HepG2 (cell line): Measurements from ENCODE around the gene RYK. TPM values are rescaled to one million over a fixed set of nuclear protein-coding genes. Genes with fewer than 3 reads are reported as not detected.

ENCODE experiments used
- ETV5 ChIP-seq: IDR thresholded peaks from 2 replicates; pipeline ENCODE4 v1.6.1; 2018; ENCODE audit warnings: missing biosample characterization, missing genetic modification reagents, inconsistent platforms, borderline replicate concordance
- ISL2 ChIP-seq: sonication (generic); formaldehyde crosslinking; IDR thresholded peaks from 2 replicates; pipeline ENCODE4 v1.5.0; 2020; ENCODE audit warnings: missing genetic modification reagents
- MIXL1 ChIP-seq: IDR thresholded peaks from 2 replicates; pipeline ENCODE4 v1.6.1; 2016
- ZFP62 ChIP-seq: sonication (generic); formaldehyde crosslinking; IDR thresholded peaks from 2 replicates; pipeline ENCODE4 v1.4.0; 2020; ENCODE audit warnings: missing genetic modification reagents
- ZNF296 ChIP-seq: sonication (generic); formaldehyde crosslinking; conservative IDR thresholded peaks from 2 replicates; pipeline ENCODE4 v1.5.0; 2020; ENCODE audit warnings: mild to moderate bottlenecking, missing genetic modification reagents
- ZNF501 ChIP-seq: sonication (generic); formaldehyde crosslinking; IDR thresholded peaks from 2 replicates; pipeline ENCODE4 v1.5.1; 2020; ENCODE audit warnings: mild to moderate bottlenecking, moderate library complexity, missing genetic modification reagents
- ZNF788 ChIP-seq: sonication (generic); formaldehyde crosslinking; IDR thresholded peaks from 2 replicates; pipeline ENCODE4 v1.5.0; 2020; ENCODE audit warnings: mild to moderate bottlenecking, missing genetic modification reagents, borderline replicate concordance
- ZSCAN20 ChIP-seq: sonication (generic); formaldehyde crosslinking; IDR thresholded peaks from 2 replicates; pipeline ENCODE4 v1.4.0; 2020; ENCODE audit warnings: missing genetic modification reagents, mild to moderate bottlenecking, borderline replicate concordance
- polyA plus RNA-seq, 8 experiments: library from polyadenylated mRNA; depleted of rRNA in 3 of 8; stranded (reverse) in 7 of 8; unstranded in 1 of 8; fragments of >200 nt; fragmentation: Illumina TruSeq in 4 of 8; extraction: Trizol in 4 of 8; gene quantifications; 2 replicates each; pipeline versions ENCODE4 v1.2.1 to v1.2.3, GENCODE V29; 2011 to 2016; ENCODE audit warnings: low read depth in 4 of 8, missing spikeins in 1 of 8, mixed read lengths in 1 of 8; ENCODE audit not compliant: insufficient read depth in 1 of 8
- total RNA-seq, 5 experiments: library from RNA; depleted of rRNA; stranded (reverse); fragments of >200 nt; fragmentation: Illumina TruSeq; extraction: Trizol; gene quantifications; 2 replicates each; pipeline ENCODE4 v1.2.3, GENCODE V29; 2016; ENCODE audit warnings: low read depth in 1 of 5
- TF ChIP-seq, protein P1 (sequence below): sonication (generic); formaldehyde crosslinking; IDR thresholded peaks from 2 replicates; pipeline ENCODE4 v1.4.0; 2020; ENCODE audit warnings: missing genetic modification reagents
- TF ChIP-seq, protein P2 (sequence below): sonication (generic); formaldehyde crosslinking; IDR thresholded peaks from 2 replicates; pipeline ENCODE4 v1.5.1; 2020; ENCODE audit warnings: missing genetic modification reagents, mild to moderate bottlenecking, borderline replicate concordance
- TF ChIP-seq, protein P3 (sequence below): sonication (generic); formaldehyde crosslinking; IDR thresholded peaks from 2 replicates; pipeline ENCODE4 v1.5.0; 2020; ENCODE audit warnings: mild to moderate bottlenecking, missing genetic modification reagents
- TF ChIP-seq, protein P4 (sequence below): sonication (generic); formaldehyde crosslinking; IDR thresholded peaks from 2 replicates; pipeline ENCODE4 v1.5.1; 2020; ENCODE audit warnings: mild to moderate bottlenecking, missing genetic modification reagents, borderline replicate concordance

The RYK gene
- total and polyA plus RNA-seq, 2 of the 13 experiments (the other 11 are each of a cell fraction or from before 2014, with no cell fraction given): 35.0 to 66.2 TPM

DNA sequence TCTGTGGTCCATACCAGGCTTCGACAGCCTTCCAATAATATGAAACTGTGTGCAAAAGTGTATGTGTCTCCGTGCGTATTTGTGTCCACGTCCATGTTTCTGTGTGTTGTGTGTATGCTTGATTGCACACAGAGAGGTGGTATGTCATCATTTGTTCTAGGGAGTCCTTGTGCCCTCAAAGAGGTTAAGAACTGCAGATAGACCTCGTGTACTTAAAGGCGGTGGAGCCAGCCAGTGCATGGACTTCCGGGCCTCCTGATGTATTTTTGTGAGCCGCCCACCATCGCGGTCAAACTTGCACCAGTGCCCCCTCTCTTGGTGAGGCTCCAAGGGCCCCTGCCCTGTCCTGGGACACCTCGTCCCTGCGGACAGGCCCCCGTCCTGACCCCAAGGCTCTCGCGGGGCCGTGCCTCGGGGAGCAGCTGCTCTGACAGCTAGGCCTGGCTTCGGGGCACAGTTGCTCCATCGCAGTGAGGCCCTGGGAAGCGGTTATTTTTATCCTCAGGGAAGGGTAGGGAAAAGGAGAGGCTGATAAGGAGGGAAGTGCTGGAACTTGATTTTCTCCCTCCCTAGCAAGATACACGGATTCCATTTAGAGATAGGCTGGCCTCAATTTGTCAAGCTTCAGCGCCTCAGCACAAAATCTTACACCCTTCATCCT, 1.2 kb upstream of the RYK start (continued):
- TF ChIP-seq, protein P1, sequence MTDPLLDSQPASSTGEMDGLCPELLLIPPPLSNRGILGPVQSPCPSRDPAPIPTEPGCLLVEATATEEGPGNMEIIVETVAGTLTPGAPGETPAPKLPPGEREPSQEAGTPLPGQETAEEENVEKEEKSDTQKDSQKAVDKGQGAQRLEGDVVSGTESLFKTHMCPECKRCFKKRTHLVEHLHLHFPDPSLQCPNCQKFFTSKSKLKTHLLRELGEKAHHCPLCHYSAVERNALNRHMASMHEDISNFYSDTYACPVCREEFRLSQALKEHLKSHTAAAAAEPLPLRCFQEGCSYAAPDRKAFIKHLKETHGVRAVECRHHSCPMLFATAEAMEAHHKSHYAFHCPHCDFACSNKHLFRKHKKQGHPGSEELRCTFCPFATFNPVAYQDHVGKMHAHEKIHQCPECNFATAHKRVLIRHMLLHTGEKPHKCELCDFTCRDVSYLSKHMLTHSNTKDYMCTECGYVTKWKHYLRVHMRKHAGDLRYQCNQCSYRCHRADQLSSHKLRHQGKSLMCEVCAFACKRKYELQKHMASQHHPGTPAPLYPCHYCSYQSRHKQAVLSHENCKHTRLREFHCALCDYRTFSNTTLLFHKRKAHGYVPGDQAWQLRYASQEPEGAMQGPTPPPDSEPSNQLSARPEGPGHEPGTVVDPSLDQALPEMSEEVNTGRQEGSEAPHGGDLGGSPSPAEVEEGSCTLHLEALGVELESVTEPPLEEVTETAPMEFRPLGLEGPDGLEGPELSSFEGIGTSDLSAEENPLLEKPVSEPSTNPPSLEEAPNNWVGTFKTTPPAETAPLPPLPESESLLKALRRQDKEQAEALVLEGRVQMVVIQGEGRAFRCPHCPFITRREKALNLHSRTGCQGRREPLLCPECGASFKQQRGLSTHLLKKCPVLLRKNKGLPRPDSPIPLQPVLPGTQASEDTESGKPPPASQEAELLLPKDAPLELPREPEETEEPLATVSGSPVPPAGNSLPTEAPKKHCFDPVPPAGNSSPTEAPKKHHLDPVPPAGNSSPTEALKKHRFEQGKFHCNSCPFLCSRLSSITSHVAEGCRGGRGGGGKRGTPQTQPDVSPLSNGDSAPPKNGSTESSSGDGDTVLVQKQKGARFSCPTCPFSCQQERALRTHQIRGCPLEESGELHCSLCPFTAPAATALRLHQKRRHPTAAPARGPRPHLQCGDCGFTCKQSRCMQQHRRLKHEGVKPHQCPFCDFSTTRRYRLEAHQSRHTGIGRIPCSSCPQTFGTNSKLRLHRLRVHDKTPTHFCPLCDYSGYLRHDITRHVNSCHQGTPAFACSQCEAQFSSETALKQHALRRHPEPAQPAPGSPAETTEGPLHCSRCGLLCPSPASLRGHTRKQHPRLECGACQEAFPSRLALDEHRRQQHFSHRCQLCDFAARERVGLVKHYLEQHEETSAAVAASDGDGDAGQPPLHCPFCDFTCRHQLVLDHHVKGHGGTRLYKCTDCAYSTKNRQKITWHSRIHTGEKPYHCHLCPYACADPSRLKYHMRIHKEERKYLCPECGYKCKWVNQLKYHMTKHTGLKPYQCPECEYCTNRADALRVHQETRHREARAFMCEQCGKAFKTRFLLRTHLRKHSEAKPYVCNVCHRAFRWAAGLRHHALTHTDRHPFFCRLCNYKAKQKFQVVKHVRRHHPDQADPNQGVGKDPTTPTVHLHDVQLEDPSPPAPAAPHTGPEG (CRISPR knock-in tag): 0 out of 2 replicates have a peak, but pooled peaks have one; percentile 39
- TF ChIP-seq, protein P2, sequence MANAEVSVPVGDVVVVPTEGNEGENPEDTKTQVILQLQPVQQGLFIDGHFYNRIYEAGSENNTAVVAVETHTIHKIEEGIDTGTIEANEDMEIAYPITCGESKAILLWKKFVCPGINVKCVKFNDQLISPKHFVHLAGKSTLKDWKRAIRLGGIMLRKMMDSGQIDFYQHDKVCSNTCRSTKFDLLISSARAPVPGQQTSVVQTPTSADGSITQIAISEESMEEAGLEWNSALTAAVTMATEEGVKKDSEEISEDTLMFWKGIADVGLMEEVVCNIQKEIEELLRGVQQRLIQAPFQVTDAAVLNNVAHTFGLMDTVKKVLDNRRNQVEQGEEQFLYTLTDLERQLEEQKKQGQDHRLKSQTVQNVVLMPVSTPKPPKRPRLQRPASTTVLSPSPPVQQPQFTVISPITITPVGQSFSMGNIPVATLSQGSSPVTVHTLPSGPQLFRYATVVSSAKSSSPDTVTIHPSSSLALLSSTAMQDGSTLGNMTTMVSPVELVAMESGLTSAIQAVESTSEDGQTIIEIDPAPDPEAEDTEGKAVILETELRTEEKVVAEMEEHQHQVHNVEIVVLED (CRISPR knock-in tag): 0 out of 2 replicates have a peak, but pooled peaks have one; percentile 34
- peak; percentile 36; the same call in 1 of the 2 replicates for TF ChIP-seq ZNF501 (CRISPR knock-in tag)
- peak; percentile 31; the same call in 1 of the 2 replicates for TF ChIP-seq ETV5 (CRISPR knock-in tag)
- TF ChIP-seq ZSCAN20: 0 out of 2 replicates have a peak, but pooled peaks have one; percentile 20
- no peak for TF ChIP-seq ZFP62 (CRISPR knock-in tag)
- TF ChIP-seq, protein P3, sequence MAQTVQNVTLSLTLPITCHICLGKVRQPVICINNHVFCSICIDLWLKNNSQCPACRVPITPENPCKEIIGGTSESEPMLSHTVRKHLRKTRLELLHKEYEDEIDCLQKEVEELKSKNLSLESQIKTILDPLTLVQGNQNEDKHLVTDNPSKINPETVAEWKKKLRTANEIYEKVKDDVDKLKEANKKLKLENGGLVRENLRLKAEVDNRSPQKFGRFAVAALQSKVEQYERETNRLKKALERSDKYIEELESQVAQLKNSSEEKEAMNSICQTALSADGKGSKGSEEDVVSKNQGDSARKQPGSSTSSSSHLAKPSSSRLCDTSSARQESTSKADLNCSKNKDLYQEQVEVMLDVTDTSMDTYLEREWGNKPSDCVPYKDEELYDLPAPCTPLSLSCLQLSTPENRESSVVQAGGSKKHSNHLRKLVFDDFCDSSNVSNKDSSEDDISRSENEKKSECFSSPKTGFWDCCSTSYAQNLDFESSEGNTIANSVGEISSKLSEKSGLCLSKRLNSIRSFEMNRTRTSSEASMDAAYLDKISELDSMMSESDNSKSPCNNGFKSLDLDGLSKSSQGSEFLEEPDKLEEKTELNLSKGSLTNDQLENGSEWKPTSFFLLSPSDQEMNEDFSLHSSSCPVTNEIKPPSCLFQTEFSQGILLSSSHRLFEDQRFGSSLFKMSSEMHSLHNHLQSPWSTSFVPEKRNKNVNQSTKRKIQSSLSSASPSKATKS (CRISPR knock-in tag): no peak
- peak; percentile 40; the same call in 1 of the 2 replicates for TF ChIP-seq ZNF788 (CRISPR knock-in tag)
- TF ChIP-seq, protein P4, sequence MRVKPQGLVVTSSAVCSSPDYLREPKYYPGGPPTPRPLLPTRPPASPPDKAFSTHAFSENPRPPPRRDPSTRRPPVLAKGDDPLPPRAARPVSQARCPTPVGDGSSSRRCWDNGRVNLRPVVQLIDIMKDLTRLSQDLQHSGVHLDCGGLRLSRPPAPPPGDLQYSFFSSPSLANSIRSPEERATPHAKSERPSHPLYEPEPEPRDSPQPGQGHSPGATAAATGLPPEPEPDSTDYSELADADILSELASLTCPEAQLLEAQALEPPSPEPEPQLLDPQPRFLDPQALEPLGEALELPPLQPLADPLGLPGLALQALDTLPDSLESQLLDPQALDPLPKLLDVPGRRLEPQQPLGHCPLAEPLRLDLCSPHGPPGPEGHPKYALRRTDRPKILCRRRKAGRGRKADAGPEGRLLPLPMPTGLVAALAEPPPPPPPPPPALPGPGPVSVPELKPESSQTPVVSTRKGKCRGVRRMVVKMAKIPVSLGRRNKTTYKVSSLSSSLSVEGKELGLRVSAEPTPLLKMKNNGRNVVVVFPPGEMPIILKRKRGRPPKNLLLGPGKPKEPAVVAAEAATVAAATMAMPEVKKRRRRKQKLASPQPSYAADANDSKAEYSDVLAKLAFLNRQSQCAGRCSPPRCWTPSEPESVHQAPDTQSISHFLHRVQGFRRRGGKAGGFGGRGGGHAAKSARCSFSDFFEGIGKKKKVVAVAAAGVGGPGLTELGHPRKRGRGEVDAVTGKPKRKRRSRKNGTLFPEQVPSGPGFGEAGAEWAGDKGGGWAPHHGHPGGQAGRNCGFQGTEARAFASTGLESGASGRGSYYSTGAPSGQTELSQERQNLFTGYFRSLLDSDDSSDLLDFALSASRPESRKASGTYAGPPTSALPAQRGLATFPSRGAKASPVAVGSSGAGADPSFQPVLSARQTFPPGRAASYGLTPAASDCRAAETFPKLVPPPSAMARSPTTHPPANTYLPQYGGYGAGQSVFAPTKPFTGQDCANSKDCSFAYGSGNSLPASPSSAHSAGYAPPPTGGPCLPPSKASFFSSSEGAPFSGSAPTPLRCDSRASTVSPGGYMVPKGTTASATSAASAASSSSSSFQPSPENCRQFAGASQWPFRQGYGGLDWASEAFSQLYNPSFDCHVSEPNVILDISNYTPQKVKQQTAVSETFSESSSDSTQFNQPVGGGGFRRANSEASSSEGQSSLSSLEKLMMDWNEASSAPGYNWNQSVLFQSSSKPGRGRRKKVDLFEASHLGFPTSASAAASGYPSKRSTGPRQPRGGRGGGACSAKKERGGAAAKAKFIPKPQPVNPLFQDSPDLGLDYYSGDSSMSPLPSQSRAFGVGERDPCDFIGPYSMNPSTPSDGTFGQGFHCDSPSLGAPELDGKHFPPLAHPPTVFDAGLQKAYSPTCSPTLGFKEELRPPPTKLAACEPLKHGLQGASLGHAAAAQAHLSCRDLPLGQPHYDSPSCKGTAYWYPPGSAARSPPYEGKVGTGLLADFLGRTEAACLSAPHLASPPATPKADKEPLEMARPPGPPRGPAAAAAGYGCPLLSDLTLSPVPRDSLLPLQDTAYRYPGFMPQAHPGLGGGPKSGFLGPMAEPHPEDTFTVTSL (CRISPR knock-in tag): no peak
- TF ChIP-seq ZNF296 (CRISPR knock-in tag): 0 out of 2 replicates have a peak, but pooled peaks have one; percentile 31
- no peak for TF ChIP-seq ISL2
- no peak for TF ChIP-seq MIXL1 (CRISPR knock-in tag)
